Uterus (tissue), 4 donors: Measurements from ENCODE around the gene NDC1. TPM values are rescaled to one million over a fixed set of nuclear protein-coding genes. Genes with fewer than 3 reads are reported as not detected.

Experiments used
- DNase-seq, 2 donors: peaks; one replicate each; pipeline ENCODE4 v3.0.0-alpha.2; 2019 to 2020
- H3K27ac ChIP-seq, 2 donors: fragments of 200-600 bp; sonication (generic); 1 replicate in 1 of 2; 2 replicates in 1 of 2; pipeline ENCODE4 v1.5.1; 2016 to 2018
- H3K27me3 ChIP-seq, 2 donors: fragments of 200-600 bp; sonication (generic); one replicate each; pipeline ENCODE4 v1.5.1; 2018 to 2019; ENCODE audit warnings: control low read depth in 1 of 2
- H3K36me3 ChIP-seq, 2 donors: fragments of 200-600 bp; sonication (generic); one replicate each; pipeline ENCODE4 v1.5.1; 2019; ENCODE audit warnings: control low read depth in 1 of 2
- H3K4me1 ChIP-seq, 2 donors: fragments of 200-600 bp; sonication (generic); one replicate each; pipeline ENCODE4 v1.5.1; 2018 to 2019; ENCODE audit warnings: control low read depth in 1 of 2
- H3K4me3 ChIP-seq, 2 donors: fragments of 200-600 bp; sonication (generic); 1 replicate in 1 of 2; 2 replicates in 1 of 2; pipeline ENCODE4 v1.5.1; 2018 to 2019; ENCODE audit warnings: mild to moderate bottlenecking in 1 of 2
- H3K9me3 ChIP-seq, 2 donors: fragments of 200-600 bp; sonication (generic); one replicate each; pipeline ENCODE4 v1.5.1; 2019; ENCODE audit warnings: control low read depth in 1 of 2
- POLR2A ChIP-seq, 2 donors: fragments of 450-650 bp; IDR thresholded peaks; one replicate each; pipeline ENCODE4 v1.6.1; 2016; ENCODE audit warnings: antibody characterized with exemption in 2 of 2, mild to moderate bottlenecking in 1 of 2, moderate library complexity in 1 of 2
- intact Hi-C: fragments of 100-400 bp; cut with DNase I; formaldehyde crosslinking; loops from one replicate; pipeline ENCODE4 v1.15.1; 2023; ENCODE audit warnings: low total_unique reads
- total RNA-seq, 4 donors: library from RNA; depleted of rRNA in 3 of 4; stranded (reverse); fragments of >200 nt in 3 of 4; gene quantifications; one replicate each; pipeline versions ENCODE4 v1.1.0 to v1.2.4, GENCODE V29; 2014 to 2023
- TF ChIP-seq, protein P1 (sequence below), 4 experiments: fragments of 200-600 bp in 2 of 4; fragments of 450-650 bp in 2 of 4; sonication (generic) in 2 of 4; IDR thresholded peaks; one replicate each; pipeline ENCODE4 v1.5.1; 2016 to 2019; ENCODE audit warnings: antibody characterized with exemption in 4 of 4, mild to moderate bottlenecking in 2 of 4, moderate library complexity in 1 of 4
- donor health status: DM: yes; HTN: yes; CAD: no.

Gene NDC1
- total RNA-seq, 4 donors from 2014 or later, result 6.1 to 41.8 (median 16.8) TPM

DNA sequence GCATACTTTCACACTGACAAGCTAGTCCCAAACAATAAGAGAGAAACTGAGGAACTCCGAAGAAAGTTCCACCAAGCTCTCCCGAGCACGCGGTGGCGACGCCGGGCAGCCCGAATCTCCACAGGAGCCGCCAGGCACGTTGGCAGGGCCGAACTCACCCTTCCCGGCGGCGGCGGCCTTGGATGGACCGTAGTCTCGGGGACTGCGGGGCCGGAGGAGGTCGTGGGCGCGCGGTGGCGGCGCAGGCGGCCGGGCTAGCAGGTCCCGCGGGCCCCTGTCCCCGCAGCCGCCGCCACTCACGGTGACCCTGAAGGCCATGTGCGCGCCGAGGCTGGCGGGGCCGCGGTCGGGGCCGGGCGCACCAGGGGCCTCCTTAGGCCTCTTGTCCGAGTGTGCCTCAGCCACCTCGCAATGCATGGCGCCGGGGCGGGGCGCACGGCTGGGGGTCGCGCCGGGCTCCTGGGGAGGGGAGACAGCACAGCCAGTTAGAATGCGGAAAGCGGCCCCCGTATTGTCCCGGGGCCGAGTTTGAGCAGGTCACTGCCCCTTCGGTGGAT lies 100.4 kb downstream of the NDC1 start:
- Histone ChIP-seq H3K27me3 (peaks cover 0 to 6% of the 10 kb centered on the region in 2 donors), H3K4me1 (peaks cover 0 to 10% of the 10 kb centered on the region in 2 donors), H3K4me3 (no peak overlapping the region), H3K27ac (no peak overlapping the region), H3K9me3 (no peaks in the 10 kb centered on the region), H3K36me3 (no peaks in the 10 kb centered on the region)
- DNase-seq, result no peak
- TF ChIP-seq, protein P1, sequence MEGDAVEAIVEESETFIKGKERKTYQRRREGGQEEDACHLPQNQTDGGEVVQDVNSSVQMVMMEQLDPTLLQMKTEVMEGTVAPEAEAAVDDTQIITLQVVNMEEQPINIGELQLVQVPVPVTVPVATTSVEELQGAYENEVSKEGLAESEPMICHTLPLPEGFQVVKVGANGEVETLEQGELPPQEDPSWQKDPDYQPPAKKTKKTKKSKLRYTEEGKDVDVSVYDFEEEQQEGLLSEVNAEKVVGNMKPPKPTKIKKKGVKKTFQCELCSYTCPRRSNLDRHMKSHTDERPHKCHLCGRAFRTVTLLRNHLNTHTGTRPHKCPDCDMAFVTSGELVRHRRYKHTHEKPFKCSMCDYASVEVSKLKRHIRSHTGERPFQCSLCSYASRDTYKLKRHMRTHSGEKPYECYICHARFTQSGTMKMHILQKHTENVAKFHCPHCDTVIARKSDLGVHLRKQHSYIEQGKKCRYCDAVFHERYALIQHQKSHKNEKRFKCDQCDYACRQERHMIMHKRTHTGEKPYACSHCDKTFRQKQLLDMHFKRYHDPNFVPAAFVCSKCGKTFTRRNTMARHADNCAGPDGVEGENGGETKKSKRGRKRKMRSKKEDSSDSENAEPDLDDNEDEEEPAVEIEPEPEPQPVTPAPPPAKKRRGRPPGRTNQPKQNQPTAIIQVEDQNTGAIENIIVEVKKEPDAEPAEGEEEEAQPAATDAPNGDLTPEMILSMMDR (IDR thresholded peaks at IDR 0.05), result no peak
- no peak for TF ChIP-seq POLR2A (IDR thresholded peaks at IDR 0.05)
- intact Hi-C loops, result no loop called here

DNA sequence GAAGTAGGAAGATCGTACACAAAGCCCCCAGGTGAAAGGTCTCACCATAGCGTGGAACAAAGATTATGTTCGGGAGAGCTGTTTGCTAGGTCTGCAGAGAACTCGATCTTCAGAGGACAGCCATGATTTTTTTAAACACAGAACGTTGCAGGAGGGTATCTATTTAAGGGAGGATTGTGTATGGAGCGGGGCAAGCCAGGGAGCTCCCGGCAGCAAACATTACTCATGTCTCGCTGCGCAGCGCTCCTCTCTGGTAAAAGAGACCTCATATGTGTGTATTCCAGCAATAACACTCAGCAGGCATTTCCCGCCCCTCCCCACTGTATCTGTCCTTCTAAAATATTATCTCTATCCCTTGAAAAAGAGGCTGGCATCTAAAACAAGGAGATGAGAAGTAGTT lies 101.8 kb downstream of the NDC1 start:
- H3K27ac ChIP-seq, result no peak overlapping the region
- H3K27me3 ChIP-seq, result peaks cover 0 to 6% of the 10 kb centered on the region in 2 donors
- no peak for DNase-seq
- no peaks in the 10 kb centered on the region for H3K36me3 ChIP-seq
- intact Hi-C loops, result no loop called here
- peaks cover 0 to 10% of the 10 kb centered on the region in 2 donors for H3K4me1 ChIP-seq
- H3K4me3 ChIP-seq, result no peak overlapping the region
- H3K9me3 ChIP-seq, result no peaks in the 10 kb centered on the region
- no peak for TF ChIP-seq POLR2A (IDR thresholded peaks at IDR 0.05)
- TF ChIP-seq, protein P1 (IDR thresholded peaks at IDR 0.05), result no peak

DNA sequence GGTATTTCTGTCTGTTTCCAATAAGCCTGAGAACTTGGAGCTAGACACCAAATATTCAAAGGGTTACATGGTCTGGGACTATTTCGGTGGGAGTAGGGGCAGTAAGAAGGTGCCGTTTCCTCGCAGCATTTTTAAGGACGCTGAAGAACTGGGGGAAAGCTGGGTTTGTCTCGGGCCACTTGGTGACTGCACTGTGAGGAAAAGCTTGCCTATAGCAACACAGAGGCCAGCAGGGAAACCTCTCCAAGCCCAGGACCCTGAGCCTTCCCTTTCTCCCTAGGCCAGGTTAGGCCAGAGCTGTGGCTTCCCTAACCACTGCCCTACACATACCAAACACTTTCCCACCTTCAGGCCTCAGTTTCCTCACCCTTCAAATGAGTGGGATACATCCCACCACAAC lies 102.4 kb downstream of the NDC1 start:
- no peak overlapping the region for H3K27ac ChIP-seq
- intact Hi-C loops, result no loop called here
- peaks cover 0 to 10% of the 10 kb centered on the region in 2 donors for H3K4me1 ChIP-seq
- DNase-seq, result no peak
- peaks cover 0 to 6% of the 10 kb centered on the region in 2 donors for H3K27me3 ChIP-seq
- H3K4me3 ChIP-seq, result no peak overlapping the region
- no peak for TF ChIP-seq POLR2A (IDR thresholded peaks at IDR 0.05)
- TF ChIP-seq, protein P1 (IDR thresholded peaks at IDR 0.05), result no peak
- H3K36me3 ChIP-seq, result no peaks in the 10 kb centered on the region
- H3K9me3 ChIP-seq, result no peaks in the 10 kb centered on the region

DNA sequence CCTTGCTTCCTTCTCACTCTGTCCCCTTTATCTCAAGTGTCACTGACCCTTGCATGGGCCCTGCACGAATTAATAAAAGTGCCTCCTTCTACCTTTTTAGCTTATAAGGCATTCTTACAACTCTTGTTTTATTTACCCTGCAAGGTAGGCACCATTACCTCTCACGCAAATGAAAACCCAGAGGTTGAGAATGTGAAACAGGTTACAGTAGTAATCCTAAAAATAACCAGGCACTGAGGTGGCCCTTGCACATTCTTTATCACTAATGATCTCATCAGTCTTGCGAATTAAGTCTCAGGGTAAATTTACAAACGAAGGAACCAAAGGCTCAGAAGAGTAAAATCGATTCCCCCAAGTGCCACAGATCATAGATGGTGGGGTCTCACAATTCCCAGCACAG lies 102.8 kb downstream of the NDC1 start:
- intact Hi-C loops, result no loop called here
- Histone ChIP-seq H3K27ac (no peak overlapping the region), H3K36me3 (no peaks in the 10 kb centered on the region), H3K9me3 (no peaks in the 10 kb centered on the region), H3K4me1 (peaks cover 0 to 10% of the 10 kb centered on the region in 2 donors), H3K27me3 (peaks cover 0 to 6% of the 10 kb centered on the region in 2 donors), H3K4me3 (no peak overlapping the region)
- no peak for TF ChIP-seq POLR2A (IDR thresholded peaks at IDR 0.05)
- TF ChIP-seq, protein P1 (IDR thresholded peaks at IDR 0.05), result no peak
- no peak for DNase-seq

DNA sequence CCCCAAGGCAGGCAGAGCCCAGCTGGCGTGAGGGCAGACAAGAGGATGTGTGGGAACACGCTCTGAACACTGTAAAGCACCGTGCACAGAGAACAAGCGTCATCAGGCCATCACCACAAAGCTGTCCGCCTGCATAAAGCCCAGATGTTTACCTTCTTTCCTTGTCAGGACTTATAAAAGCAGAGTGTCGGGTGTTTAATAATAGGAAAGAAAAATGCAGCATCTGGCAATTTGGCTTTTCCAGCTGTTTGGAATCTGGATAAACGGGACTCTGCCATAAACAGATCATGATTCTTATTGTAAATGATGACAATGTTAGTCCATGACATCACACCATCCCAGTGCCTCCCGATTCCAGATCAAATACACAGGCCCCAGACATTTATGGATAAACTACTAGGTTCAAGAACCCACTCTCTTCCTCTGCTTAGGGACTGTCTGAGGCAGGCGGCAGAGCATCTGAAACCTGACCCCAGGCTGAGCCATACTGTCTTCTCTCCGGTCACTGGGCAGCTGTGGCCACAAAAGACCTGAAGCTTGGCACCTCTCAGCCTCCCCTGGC lies 103.4 kb downstream of the NDC1 start:
- Histone ChIP-seq H3K36me3 (no peaks in the 10 kb centered on the region), H3K4me3 (no peak overlapping the region), H3K27me3 (peaks cover 0 to 6% of the 10 kb centered on the region in 2 donors), H3K27ac (no peak overlapping the region), H3K9me3 (no peaks in the 10 kb centered on the region), H3K4me1 (peaks cover 0 to 10% of the 10 kb centered on the region in 2 donors)
- DNase-seq, result no peak
- TF ChIP-seq POLR2A (IDR thresholded peaks at IDR 0.05), result no peak
- TF ChIP-seq, protein P1 (IDR thresholded peaks at IDR 0.05), result no peak
- intact Hi-C loops, result no loop called here
